K562 (cell line): ENCODE results near the gene BTBD18. TPM values are rescaled to one million over a fixed set of nuclear protein-coding genes. Genes with fewer than 3 reads are reported as not detected.

Experiments used
- ATF7 ChIP-seq: fragments of 450-650 bp; IDR thresholded peaks from 2 replicates; pipeline ENCODE4 v1.7.1; 2014; ENCODE audit warnings: mild to moderate bottlenecking, moderate library complexity
- CBX1 ChIP-seq: sonication (generic); IDR thresholded peaks from 2 replicates; pipeline ENCODE4 v1.6.1; 2016; ENCODE audit warnings: antibody characterized with exemption, low read depth, mild to moderate bottlenecking
- CHCHD3 ChIP-seq: fragments of 250-450 bp; sonication (Bioruptor Pico); IDR thresholded peaks from 2 replicates; pipeline ENCODE4 v2.1.2; 2022; ENCODE audit warnings: mild to moderate bottlenecking
- CREBBP ChIP-seq: IDR thresholded peaks from one replicate; pipeline ENCODE4 v1.6.1; 2012; ENCODE audit warnings: low read depth, mild to moderate bottlenecking, control low read depth, inconsistent platforms, low read length
- DACH1 ChIP-seq: fragments of 450-650 bp; IDR thresholded peaks from 2 replicates; pipeline ENCODE4 v1.6.1; 2018; ENCODE audit not compliant: partially characterized antibody
- ESRRA ChIP-seq: fragments of 450-650 bp; IDR thresholded peaks from 2 replicates; pipeline ENCODE4 v1.6.1; 2014; ENCODE audit warnings: low read depth, mild to moderate bottlenecking, moderate library complexity, borderline replicate concordance
- FOXP1 ChIP-seq: sonication (generic); formaldehyde crosslinking; IDR thresholded peaks from 2 replicates; pipeline ENCODE4 v1.8.0; 2022; ENCODE audit warnings: mild to moderate bottlenecking, missing genetic modification reagents
- HNRNPH1 ChIP-seq: fragments of 200-400 bp; formaldehyde crosslinking; optimal IDR thresholded peaks from 2 replicates; pipeline ENCODE3; 2017; ENCODE audit warnings: low read depth, mild to moderate bottlenecking, low read length, moderate library complexity
- KLF16 ChIP-seq: IDR thresholded peaks from 2 replicates; pipeline ENCODE4 v1.6.1; 2016; ENCODE audit warnings: antibody characterized with exemption
- NBN ChIP-seq: fragments of 450-650 bp; IDR thresholded peaks from 2 replicates; pipeline ENCODE4 v1.6.1; 2016; ENCODE audit warnings: low read depth, mild to moderate bottlenecking
- RBM17 ChIP-seq: fragments of 200-400 bp; formaldehyde crosslinking; IDR thresholded peaks from 2 replicates; pipeline ENCODE4 v1.6.1; 2017; ENCODE audit warnings: low read depth, mild to moderate bottlenecking, low read length, borderline replicate concordance
- SMAD3 ChIP-seq: fragments of 450-650 bp; formaldehyde crosslinking; conservative IDR thresholded peaks from 2 replicates; pipeline ENCODE4 v1.4.0; 2020; ENCODE audit warnings: mild to moderate bottlenecking
- SMARCE1 ChIP-seq: fragments of 450-650 bp; IDR thresholded peaks from 2 replicates; pipeline ENCODE4 v1.7.1; 2016; ENCODE audit warnings: mild to moderate bottlenecking
- ZFP36 ChIP-seq: fragments of 150-350 bp; IDR thresholded peaks from 2 replicates; pipeline ENCODE4 v1.6.1; 2018; ENCODE audit warnings: low read length, low read depth; ENCODE audit not compliant: partially characterized antibody
- ZFX ChIP-seq: sonication (generic); formaldehyde crosslinking; IDR thresholded peaks from 2 replicates; pipeline ENCODE4 v1.8.0; 2022; ENCODE audit warnings: mild to moderate bottlenecking, missing genetic modification reagents, moderate library complexity
- ZNF41 ChIP-seq: fragments of 250-450 bp; sonication (Bioruptor Pico); conservative IDR thresholded peaks from 2 replicates; pipeline ENCODE4 v1.4.0; 2020; ENCODE audit warnings: mild to moderate bottlenecking
- ZNF445 ChIP-seq: fragments of 250-450 bp; sonication (Bioruptor Pico); IDR thresholded peaks from 2 replicates; pipeline ENCODE4 v1.4.0; 2020; ENCODE audit warnings: low read depth, mild to moderate bottlenecking, moderate library complexity
- ZNF584 ChIP-seq: fragments of 200-800 bp; sonication (Bioruptor generic); IDR thresholded peaks from 2 replicates; pipeline ENCODE4 v1.6.1; 2016; ENCODE audit warnings: low read depth, mild to moderate bottlenecking, missing genetic modification characterization, missing compliant biosample characterization
- ZNF695 ChIP-seq: fragments of 450-650 bp; formaldehyde crosslinking; IDR thresholded peaks from 2 replicates; pipeline ENCODE4 v1.4.0; 2020; ENCODE audit warnings: mild to moderate bottlenecking, moderate library complexity
- ZNF77 ChIP-seq: fragments of 250-450 bp; sonication (Bioruptor Pico); IDR thresholded peaks from 2 replicates; pipeline ENCODE4 v1.5.0; 2020
- polyA plus RNA-seq, 8 experiments: library from polyadenylated mRNA; depleted of rRNA in 4 of 8; stranded (reverse) in 5 of 8; unstranded in 3 of 8; fragments of >200 nt; fragmentation: Nextera tagmentation in 2 of 8; fragmentation: Illumina TruSeq in 1 of 8; extraction: Ambion mirVana in 2 of 8; extraction: Trizol in 1 of 8; gene quantifications; 2 replicates each; pipeline versions ENCODE4 v1.2.1 to v1.2.3, GENCODE V29; 2011 to 2014; ENCODE audit warnings: inconsistent platforms in 1 of 8, missing spikeins in 1 of 8
- total RNA-seq, 7 experiments: library from RNA; depleted of rRNA in 6 of 7; stranded (reverse); fragments of >200 nt in 6 of 7; fragmentation: Illumina TruSeq in 2 of 7; extraction: Trizol in 2 of 7; gene quantifications; 2 replicates each; pipeline versions ENCODE4 v1.2.1 to v1.2.3, GENCODE V29; 2011 to 2021; ENCODE audit warnings: low replicate concordance in 1 of 7
- TF ChIP-seq, protein P1 (sequence below), 2 experiments: fragments of 450-650 bp in 1 of 2; sonication (generic) in 1 of 2; formaldehyde crosslinking; conservative IDR thresholded peaks; 2 replicates each; pipeline versions ENCODE4 v1.4.0 to v1.8.1; 2020 to 2022; ENCODE audit warnings: mild to moderate bottlenecking in 1 of 2, missing genetic modification reagents in 1 of 2
- TF ChIP-seq, protein P2 (sequence below): sonication (generic); formaldehyde crosslinking; IDR thresholded peaks from 2 replicates; pipeline ENCODE4 v1.8.0; 2022; ENCODE audit warnings: mild to moderate bottlenecking, missing genetic modification reagents
- TF ChIP-seq, protein P3 (sequence below): IDR thresholded peaks from 2 replicates; pipeline ENCODE4 v1.6.1; 2011; ENCODE audit warnings: borderline replicate concordance, low read depth, mild to moderate bottlenecking, moderate library complexity, low read length; ENCODE audit not compliant: insufficient read depth, poor library complexity, severe bottlenecking

BTBD18 gene
- total and polyA plus RNA-seq, 9 of the 15 experiments (the other 6 are each of a cell fraction or from before 2014, with no cell fraction given) = 0.06 TPM; not detected in 8

DNA sequence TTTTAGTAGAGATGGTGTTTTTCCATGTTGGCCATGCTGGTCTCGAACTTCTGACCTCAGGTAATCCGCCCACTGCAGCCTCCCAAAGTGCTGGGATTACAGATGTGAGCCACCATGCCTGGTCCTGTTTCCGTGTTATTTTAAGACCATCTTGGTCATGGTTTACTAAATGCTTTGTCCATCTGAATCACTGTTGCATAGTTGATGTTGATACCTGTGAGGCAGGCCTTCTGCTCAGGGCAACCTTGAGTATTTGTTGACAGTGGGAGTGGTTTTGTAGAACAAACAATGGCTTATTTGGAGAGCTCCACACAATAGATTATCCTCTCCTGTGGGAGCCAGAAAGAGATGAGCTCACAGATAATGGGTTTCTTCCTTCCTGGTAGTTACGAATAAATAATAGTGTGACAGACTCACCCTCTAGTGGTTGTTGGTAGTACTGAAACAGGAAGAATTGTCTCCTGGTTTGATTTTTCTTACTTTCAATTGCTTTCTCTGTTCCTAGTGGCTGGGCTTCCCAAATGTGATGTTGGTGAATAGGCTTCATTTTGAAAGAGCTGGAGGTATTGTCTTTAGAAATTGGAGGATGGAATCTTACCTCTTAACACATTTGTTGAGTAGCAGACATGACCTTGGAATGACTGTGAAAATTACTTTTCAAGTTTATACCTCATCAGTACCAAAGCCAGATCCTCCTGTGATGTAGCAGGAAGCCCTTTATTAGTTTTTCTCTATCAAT lies 49.0 kb upstream of the BTBD18 start (continued):
- TF ChIP-seq CREBBP = no peak
- no peak for TF ChIP-seq NBN
- TF ChIP-seq FOXP1 (CRISPR knock-in tag) = no peak
- TF ChIP-seq SMARCE1 = 0 out of 2 replicates have a peak, but pooled peaks have one; percentile 16
- TF ChIP-seq CBX1 = no peak
- TF ChIP-seq CHCHD3 (CRISPR knock-in tag) = no peak
- peak; percentile 32; the same call in 1 of the 2 replicates for TF ChIP-seq KLF16
- no peak for TF ChIP-seq ZNF77 (CRISPR knock-in tag)
- TF ChIP-seq, protein P1, sequence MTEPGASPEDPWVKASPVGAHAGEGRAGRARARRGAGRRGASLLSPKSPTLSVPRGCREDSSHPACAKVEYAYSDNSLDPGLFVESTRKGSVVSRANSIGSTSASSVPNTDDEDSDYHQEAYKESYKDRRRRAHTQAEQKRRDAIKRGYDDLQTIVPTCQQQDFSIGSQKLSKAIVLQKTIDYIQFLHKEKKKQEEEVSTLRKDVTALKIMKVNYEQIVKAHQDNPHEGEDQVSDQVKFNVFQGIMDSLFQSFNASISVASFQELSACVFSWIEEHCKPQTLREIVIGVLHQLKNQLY (CRISPR knock-in tag; conservative IDR thresholded peaks at IDR 0.05) = no peak
- TF ChIP-seq, protein P2, sequence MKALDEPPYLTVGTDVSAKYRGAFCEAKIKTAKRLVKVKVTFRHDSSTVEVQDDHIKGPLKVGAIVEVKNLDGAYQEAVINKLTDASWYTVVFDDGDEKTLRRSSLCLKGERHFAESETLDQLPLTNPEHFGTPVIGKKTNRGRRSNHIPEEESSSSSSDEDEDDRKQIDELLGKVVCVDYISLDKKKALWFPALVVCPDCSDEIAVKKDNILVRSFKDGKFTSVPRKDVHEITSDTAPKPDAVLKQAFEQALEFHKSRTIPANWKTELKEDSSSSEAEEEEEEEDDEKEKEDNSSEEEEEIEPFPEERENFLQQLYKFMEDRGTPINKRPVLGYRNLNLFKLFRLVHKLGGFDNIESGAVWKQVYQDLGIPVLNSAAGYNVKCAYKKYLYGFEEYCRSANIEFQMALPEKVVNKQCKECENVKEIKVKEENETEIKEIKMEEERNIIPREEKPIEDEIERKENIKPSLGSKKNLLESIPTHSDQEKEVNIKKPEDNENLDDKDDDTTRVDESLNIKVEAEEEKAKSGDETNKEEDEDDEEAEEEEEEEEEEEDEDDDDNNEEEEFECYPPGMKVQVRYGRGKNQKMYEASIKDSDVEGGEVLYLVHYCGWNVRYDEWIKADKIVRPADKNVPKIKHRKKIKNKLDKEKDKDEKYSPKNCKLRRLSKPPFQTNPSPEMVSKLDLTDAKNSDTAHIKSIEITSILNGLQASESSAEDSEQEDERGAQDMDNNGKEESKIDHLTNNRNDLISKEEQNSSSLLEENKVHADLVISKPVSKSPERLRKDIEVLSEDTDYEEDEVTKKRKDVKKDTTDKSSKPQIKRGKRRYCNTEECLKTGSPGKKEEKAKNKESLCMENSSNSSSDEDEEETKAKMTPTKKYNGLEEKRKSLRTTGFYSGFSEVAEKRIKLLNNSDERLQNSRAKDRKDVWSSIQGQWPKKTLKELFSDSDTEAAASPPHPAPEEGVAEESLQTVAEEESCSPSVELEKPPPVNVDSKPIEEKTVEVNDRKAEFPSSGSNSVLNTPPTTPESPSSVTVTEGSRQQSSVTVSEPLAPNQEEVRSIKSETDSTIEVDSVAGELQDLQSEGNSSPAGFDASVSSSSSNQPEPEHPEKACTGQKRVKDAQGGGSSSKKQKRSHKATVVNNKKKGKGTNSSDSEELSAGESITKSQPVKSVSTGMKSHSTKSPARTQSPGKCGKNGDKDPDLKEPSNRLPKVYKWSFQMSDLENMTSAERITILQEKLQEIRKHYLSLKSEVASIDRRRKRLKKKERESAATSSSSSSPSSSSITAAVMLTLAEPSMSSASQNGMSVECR (CRISPR knock-in tag) = no peak
- 0 out of 2 replicates have a peak, but pooled peaks have one; percentile 18 for TF ChIP-seq ESRRA
- no peak for TF ChIP-seq RBM17
- no peak for TF ChIP-seq ZNF41 (CRISPR knock-in tag)
- no peak for TF ChIP-seq HNRNPH1
- TF ChIP-seq ZNF584 = no peak
- TF ChIP-seq ATF7 = peak; percentile 75
- TF ChIP-seq SMAD3 = no peak
- TF ChIP-seq ZNF695 = no peak
- TF ChIP-seq ZFP36 = no peak
- no peak for TF ChIP-seq ZNF445 (CRISPR knock-in tag)
- TF ChIP-seq DACH1 = no peak
- no peak for TF ChIP-seq ZFX (CRISPR knock-in tag)
- TF ChIP-seq, protein P3, sequence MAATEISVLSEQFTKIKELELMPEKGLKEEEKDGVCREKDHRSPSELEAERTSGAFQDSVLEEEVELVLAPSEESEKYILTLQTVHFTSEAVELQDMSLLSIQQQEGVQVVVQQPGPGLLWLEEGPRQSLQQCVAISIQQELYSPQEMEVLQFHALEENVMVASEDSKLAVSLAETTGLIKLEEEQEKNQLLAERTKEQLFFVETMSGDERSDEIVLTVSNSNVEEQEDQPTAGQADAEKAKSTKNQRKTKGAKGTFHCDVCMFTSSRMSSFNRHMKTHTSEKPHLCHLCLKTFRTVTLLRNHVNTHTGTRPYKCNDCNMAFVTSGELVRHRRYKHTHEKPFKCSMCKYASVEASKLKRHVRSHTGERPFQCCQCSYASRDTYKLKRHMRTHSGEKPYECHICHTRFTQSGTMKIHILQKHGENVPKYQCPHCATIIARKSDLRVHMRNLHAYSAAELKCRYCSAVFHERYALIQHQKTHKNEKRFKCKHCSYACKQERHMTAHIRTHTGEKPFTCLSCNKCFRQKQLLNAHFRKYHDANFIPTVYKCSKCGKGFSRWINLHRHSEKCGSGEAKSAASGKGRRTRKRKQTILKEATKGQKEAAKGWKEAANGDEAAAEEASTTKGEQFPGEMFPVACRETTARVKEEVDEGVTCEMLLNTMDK = no peak
